ENCODE results near the gene WNT5B.
"Not testable (repeated sequence)": the region's sequence is repeated elsewhere in the genome, so short reads cannot be mapped to it uniquely, and the experiment has no call there.

WNT5B gene

GRCh38 chr12:1595026-1595561, 33.9 kb upstream of the WNT5B start:
- H3K4me3 ChIP-seq (ENCODE audit: low read length), result peak overlapping the region; percentile 63
- no peak for DNase-seq (ENCODE audit: low read depth, low spot score)

- H3K4me3 ChIP-seq (ENCODE audit: low read length), result no peak overlapping the region
- DNase-seq (ENCODE audit: low read depth, low spot score), result no peak
These were observed 33.2 kb upstream of the WNT5B start for GRCh38 chr12:1595690-1596347.

- DNase-seq (ENCODE audit: low read depth, low spot score), result no peak
- H3K4me3 ChIP-seq (ENCODE audit: low read length), result no peak overlapping the region
These were observed 30.3 kb upstream of the WNT5B start for GRCh38 chr12:1598757-1599156.

GRCh38 chr12:1602706-1603105, 26.3 kb upstream of the WNT5B start:
- DNase-seq (ENCODE audit: low read depth, low spot score); H3K4me3 ChIP-seq (ENCODE audit: low read length): not testable (repeated sequence)

GRCh38 chr12:1603269-1603993, 25.6 kb upstream of the WNT5B start:
- DNase-seq (ENCODE audit: low read depth, low spot score), result no peak
- no peak overlapping the region for H3K4me3 ChIP-seq (ENCODE audit: low read length)

DNA sequence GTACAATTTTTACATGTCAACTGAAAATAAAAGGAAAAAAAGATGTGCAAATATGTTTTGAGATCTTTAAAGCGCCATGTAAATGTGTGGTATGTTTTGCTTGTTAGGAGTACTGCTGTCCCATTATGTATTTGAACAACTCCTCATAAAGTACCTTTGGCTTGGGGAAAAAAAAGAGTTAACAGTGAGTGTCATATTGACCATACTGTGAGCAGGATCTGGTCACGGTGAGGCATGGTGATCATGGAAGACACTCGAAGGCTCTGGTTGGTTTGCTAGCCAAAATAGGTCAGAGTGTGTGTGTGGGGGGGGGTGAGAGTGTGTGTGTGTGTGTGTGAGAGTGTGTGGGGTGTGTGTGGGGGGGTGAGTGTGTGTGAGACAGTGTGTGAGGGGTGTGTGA, 24.6 kb upstream of the WNT5B start:
- no peak for DNase-seq (ENCODE audit: low read depth, low spot score)
- H3K4me3 ChIP-seq (ENCODE audit: low read length), result no peak overlapping the region

- peak; percentile 62 for DNase-seq (ENCODE audit: low read depth, low spot score)
- no peak overlapping the region for H3K4me3 ChIP-seq (ENCODE audit: low read length)
These were observed 23.7 kb upstream of the WNT5B start for GRCh38 chr12:1605129-1606020.

DNA sequence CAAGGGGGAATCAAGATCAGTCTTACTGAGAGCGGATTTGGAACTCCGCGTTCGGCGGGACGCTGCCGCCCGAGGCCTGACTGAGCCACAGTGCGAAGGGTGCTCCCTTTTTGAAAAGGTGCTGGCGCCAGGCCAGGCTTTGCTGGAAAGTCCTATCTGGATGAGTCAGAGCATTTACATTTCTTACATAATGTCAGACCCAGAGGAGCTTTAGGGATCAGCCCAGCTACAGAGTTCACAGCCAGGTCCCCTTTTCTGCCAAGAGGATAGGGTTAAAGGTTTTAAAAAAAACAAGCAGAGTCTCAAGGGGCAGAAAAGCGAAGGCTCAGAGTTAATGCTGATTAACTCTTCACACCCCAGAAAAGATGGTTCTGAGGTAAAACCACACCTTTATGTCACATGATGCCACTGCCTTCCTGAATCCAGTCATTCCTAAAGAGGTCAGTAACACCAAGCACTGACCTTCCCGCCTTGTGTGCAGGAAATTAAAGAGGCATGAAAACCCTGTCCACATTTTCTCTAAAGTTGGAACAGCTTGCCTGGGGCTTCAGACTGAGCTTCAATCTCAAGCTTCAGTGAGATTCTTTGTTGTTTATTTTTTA, 22.9 kb upstream of the WNT5B start:
- H3K4me3 ChIP-seq (ENCODE audit: low read length), result no peak overlapping the region
- DNase-seq (ENCODE audit: low read depth, low spot score), result no peak

GRCh38 chr12:1607940-1608712, 20.9 kb upstream of the WNT5B start:
- no peak overlapping the region for H3K4me3 ChIP-seq (ENCODE audit: low read length)

DNA sequence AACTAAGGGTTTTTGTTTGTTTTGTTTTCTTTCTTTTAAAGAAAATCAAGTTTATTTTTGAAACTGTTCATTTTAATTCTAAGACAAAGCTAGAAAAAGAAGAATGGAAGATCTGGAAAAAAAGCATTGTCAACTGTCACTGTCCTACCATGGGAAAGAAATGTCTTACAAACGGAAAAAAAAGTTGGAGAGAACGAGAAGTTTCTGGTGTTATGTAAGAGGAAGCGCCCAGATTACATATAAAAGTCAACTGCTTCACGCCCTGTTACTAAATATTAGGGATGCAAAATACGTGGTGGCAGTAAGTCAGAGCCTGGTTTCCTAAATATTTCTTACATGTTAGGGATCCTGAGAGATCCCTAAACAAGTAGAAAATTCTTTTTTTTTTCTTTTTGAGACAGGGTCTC, 20.3 kb upstream of the WNT5B start:
- no peak for DNase-seq (ENCODE audit: low read depth, low spot score)
- no peak overlapping the region for H3K4me3 ChIP-seq (ENCODE audit: low read length)

More at GRCh38 chr12:1607940-1608712, 20.9 kb upstream of the WNT5B start:
- DNase-seq (ENCODE audit: low read depth, low spot score), result no peak

DNA sequence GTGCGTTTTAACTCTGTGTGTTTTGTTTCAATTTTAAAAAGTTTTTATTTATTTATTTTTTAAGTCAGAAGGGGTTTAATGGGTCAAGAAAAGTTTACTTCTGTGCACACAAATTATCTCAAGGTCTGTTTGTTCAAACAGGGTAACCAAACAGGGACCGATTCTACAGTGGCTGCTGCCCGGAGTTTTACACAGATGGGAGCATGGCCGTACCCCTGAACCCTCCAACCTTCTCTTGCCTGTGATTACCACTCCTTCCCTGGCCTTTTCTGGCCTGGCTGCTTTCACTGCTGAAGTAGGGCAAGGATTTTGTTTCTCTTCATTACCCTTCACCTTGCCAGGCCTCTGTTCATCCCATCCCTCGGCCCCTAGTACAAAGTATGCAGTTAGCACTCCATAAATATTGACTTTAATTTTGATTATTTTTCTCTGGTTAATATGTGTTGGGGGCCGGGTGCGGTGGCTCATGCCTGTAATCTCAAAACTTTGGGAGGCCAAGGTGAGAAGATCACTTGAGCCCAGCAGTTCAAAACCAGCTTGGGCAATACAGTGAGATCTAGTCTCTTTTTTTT, 18.9 kb upstream of the WNT5B start:
- DNase-seq (ENCODE audit: low read depth, low spot score), result no peak
- H3K4me3 ChIP-seq (ENCODE audit: low read length), result no peak overlapping the region

- no peak overlapping the region for H3K4me3 ChIP-seq (ENCODE audit: low read length)
- no peak for DNase-seq (ENCODE audit: low read depth, low spot score)
These were observed 17.0 kb upstream of the WNT5B start for GRCh38 chr12:1611803-1612572.

GRCh38 chr12:1613860-1614259, 15.2 kb upstream of the WNT5B start:
- no peak overlapping the region for H3K4me3 ChIP-seq (ENCODE audit: low read length)
- DNase-seq (ENCODE audit: low read depth, low spot score), result no peak

GRCh38 chr12:1614360-1614759, 14.7 kb upstream of the WNT5B start:
- H3K4me3 ChIP-seq (ENCODE audit: low read length), result no peak overlapping the region
- DNase-seq (ENCODE audit: low read depth, low spot score), result no peak

DNA sequence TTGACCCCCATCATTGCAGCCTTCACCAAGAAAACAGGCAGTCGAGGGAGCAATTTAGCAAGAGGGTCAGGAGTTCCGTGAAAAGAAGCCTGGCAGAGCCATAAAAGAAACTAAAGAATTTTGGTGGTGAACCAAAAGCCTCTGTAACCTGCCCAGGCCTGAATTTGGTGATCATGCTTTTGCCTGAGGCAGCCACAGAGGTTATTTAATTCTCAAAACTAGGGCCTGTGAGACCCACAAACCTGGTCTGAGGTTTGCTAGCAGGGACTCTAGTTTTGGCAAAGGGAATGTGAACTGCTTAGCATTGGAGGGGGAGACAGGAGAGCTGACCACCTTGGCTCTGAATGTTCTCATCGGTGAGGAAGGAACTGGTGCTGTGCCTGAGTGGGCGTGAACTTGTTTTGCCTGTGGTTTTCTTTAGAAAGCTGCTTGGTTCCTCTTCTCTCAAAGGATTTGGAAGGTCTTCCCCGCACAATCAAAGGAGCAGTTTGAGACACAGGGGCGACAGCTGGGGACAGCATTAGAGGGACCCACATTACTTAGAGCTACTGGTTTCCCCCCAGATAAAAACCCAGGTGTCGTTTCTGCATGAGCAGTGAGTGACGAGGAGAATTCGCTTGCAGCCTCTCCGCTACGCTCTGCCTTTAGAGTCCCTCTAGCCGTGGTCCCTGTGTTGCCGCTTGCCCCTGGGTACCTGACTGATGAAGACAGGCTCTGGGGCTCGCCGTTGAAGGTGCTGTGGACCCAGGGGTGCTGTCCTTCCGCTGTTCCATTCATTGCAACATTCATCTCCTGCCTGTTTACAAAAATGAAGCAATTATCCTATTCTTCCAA, 12.6 kb upstream of the WNT5B start:
- H3K4me3 ChIP-seq (ENCODE audit: low read length), result no peak overlapping the region

GRCh38 chr12:1618489-1618888, 10.5 kb upstream of the WNT5B start:
- no peak overlapping the region for H3K4me3 ChIP-seq (ENCODE audit: low read length)
- DNase-seq (ENCODE audit: low read depth, low spot score), result no peak

More for the DNA sequence above, 12.6 kb upstream of the WNT5B start:
- no peak for DNase-seq (ENCODE audit: low read depth, low spot score)

DNA sequence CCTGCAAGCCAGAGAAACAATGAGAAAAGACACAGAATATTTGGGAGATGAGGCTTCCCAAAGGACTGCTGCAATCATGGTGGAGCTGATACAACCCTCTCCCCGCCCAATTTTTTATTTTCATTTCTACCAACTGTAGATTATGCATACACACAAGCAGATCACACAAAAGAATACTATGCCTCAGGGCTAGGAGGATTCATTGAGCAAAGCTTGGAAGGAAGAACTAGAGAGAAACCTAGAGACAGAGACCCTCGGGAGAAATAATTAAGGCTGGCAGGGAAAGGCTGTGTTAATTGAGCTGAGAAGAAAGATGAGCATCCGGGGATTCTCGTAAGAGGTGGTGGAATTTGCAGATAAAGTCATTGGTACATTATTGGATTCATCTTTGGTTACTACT, 9.9 kb upstream of the WNT5B start:
- H3K4me3 ChIP-seq (ENCODE audit: low read length), result no peak overlapping the region
- no peak for DNase-seq (ENCODE audit: low read depth, low spot score)

Data from Jurkat, Clone E6-1 (cell line).